8988T (cell line): ENCODE measurements around the gene SMAD6.

Experiments used
- DNase-seq: peaks from one replicate; pipeline ENCODE4 v3.0.0; 2011

SMAD6 gene

DNA sequence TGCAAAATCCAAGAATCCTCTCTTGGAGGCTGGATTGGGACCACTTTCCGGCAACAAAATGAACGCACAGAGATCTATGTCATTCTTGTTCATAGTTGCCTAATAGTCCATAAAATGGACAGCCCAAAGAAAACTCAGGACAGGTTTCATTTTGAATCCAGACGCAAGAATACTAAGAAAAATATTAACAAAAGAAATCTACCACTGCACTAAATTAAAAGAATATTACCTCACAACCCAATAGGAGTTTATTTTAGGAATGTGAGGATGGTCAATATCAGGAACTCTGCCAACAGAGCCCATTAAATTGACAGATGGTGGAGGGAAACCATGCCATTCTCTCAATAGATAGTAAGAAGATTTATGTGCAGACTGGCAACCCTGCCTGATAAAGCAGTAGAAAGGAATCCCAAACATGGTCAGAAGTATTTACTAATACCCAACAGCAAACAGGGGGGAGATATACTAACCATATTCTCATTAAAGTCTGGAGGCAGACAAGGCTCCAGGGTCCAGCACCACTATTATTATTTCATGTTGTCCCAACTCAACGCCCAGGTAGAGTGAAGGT is 127.6 kb downstream of the SMAD6 start:
- no peak for DNase-seq

DNA sequence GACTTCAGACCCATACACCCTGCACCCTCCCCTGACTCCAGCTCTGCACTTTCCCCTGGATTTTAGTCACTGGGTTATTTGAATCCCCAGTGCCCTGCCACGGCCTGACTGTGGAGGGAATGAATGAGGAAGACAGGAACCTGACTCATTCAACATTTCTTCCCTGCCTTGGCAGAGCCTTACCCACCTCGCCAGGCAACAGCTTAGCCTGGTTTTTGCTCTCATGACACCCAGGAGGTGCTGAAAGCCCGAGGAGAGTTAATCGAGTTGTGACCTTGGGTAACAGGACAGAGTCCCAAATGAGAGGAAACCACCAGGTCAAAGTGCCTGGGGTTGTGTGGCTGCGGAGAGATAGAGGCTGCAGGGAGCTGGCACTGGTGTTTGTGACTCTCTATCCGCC is 128.3 kb downstream of the SMAD6 start:
- DNase-seq = no peak

DNA sequence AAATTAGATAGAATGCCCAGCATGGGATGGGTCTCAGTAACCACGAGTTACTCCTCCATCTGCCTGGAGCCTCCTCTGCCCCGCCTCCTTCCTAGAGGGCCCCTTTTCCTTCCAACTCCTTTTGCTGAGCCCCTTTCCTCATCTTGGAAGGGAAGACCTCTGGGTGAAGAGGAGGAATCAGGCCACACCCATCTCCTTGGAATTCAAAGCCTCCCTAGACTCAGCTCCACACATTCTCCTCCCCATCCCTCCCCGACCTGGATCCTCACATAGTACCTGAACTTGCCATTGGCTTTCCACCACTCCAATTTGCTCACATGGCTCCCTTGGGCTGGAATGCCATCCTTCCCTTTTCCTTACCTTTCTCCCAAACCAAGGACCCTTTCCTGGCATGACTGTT is 128.8 kb downstream of the SMAD6 start:
- no peak for DNase-seq

DNA sequence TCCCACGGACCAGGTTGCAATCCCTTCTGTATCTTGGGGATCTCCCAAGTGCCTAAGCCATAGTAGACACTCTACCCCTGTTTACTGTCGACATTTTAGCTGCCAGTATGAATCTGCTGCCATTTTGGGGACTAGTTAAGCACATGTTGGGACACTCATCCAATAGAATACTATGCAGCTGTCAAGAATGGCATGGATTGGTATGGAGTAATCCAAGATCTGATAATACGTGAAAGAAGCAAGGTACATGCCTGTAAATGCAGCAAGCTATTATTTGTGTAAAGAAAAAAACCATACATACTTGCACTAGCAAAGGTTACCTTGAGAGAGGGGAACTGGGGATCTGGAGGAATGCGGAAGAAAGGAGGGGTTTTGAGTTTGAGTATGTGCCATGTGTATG is 129.3 kb downstream of the SMAD6 start:
- no peak for DNase-seq

DNA sequence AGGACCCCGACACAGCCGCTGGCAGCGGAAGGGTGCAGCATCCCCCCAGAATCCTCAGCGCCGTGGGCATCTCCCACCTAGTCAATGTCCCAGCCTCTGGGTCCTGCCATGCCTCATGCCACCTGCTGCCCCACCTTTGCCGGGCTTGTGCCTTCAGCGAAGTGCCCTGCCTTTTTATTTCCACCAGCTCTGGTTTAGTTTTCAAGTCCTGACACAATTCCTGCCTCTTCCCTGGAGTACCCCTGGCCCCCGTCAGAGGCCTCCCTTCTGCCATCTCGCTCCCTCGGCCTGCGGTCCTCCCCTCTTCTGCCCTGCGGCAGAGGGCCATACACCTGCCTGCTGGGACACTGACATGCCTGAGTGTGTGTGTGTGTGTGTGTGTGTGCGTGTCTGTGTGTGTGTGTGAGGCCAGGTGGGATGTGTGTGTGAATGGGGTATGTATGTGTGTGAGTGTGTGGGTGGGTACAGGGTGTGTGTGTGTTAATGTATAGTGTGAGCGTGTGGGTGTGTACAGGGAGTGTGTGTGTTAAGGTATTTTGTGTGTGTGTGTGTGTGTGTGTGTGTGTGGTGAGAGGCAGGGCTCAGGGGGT is 129.9 kb downstream of the SMAD6 start:
- no peak for DNase-seq
